ENCODE results near the gene RHOG.

The RHOG gene

DNA sequence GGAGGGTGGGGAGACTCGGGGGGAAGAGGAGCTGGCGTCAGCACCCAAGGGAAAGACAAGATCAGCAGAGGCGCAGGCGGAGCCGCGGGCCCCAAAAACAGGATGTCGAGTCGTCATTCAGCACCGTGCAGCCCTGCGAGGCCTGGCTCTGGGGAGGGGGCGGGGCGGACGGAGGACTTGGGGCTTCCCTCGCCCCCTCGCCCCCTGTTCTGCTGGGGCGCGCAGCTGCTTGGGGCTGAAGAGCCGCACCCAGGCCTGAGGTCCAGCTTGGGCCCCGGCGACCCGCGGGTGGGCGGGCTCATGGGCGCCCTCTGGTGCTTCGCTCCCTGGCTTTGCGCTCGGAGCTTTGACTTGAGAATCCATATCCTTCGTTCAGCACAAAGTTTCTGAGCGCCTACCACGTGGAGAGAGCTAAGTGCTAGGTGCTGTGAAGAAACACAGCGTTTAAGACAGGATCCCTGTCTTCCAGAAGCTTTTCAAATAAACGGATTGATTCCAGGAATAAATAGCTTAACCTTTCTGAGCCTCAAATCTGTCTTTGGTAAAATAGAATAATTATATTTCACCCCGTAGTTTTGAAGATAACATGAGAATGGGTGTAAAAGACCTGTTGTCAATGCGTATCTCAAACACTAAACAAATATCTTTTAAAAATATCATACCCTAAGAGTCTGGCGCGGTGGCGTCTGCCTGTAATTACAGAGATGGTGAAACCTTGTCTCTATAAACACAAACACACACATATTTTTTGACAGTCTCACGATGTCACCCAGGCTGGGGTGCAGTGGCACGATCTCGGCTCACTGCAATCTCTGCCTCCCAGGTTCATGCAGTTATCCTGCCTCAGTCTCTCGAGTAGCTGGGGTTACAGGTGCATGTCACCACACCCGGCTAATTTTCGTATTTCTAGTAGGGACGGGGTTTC, 929 bp upstream of the RHOG start:
- TF ChIP-seq REST (IDR thresholded peaks at IDR 0.05; ENCODE audit: insufficient replicate concordance, low read depth) = peak; percentile 22
- peak; percentile 34; the same call in 1 of the 2 replicates for TF ChIP-seq POLR2AphosphoS5 (IDR thresholded peaks at IDR 0.05; ENCODE audit: low read depth)
- TF ChIP-seq GABPA (IDR thresholded peaks at IDR 0.05; ENCODE audit: low read depth) = no peak
- TF ChIP-seq CTCF (IDR thresholded peaks at IDR 0.05; ENCODE audit: insufficient read depth, low read length) = peak; percentile 69
- TF ChIP-seq SPI1 (IDR thresholded peaks at IDR 0.05; ENCODE audit: borderline replicate concordance, low read depth) = peak; percentile 23; the same call in 1 of the 2 replicates
- peak; percentile 75 to 91 for DNase-seq (ENCODE audit: low read depth in 1 of 2, low spot score in 1 of 2)
- peak overlapping the region; percentile 62 for H3K4me3 ChIP-seq (replicated peaks; ENCODE audit: insufficient read depth, low read length)
- H3K27me3 ChIP-seq (ENCODE audit: insufficient read depth, poor library complexity, severe bottlenecking) = no peaks in the 10 kb centered on the region
- H3K27ac ChIP-seq (replicated peaks) = peak overlapping the region; percentile 93

- Histone ChIP-seq H3K4me3 (replicated peaks; ENCODE audit: insufficient read depth, low read length) (peak overlapping the region; percentile 62), H3K27me3 (ENCODE audit: insufficient read depth, poor library complexity, severe bottlenecking) (no peaks in the 10 kb centered on the region), H3K27ac (replicated peaks) (peak overlapping the region; percentile 93)
- peak; percentile 40; the same call in 1 of the 2 replicates for TF ChIP-seq POLR2AphosphoS5 (IDR thresholded peaks at IDR 0.05; ENCODE audit: low read depth)
- no peak for TF ChIP-seq REST (IDR thresholded peaks at IDR 0.05; ENCODE audit: insufficient replicate concordance, low read depth)
- peak in 1 of 2 experiments; percentile 58 for DNase-seq (ENCODE audit: low read depth in 1 of 2, low spot score in 1 of 2)
Measured at GRCh38 chr11:3840004-3840869, 522 bp downstream of the RHOG start.

DNA sequence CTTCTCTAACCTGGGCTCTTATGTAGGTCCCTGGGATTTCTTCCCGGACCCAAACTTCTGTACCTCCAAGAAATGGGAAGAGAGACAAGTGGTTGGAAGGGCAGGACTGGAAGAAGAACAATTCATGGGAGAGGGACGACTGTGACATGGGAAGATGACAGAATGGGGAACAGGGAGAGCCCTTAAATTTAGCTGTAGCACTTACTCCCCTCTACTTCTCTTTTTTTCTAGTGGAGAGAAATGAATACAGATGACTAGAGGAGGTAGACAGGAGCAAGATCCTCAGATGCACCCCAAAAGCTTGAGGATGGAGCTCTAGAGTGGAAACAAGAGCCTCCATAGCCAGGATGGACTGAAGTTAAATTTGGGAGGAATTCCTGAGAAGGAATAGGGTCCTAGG, 2.3 kb downstream of the RHOG start:
- TF ChIP-seq SPI1 (IDR thresholded peaks at IDR 0.05; ENCODE audit: borderline replicate concordance, low read depth) = peak; percentile 83; the same call in 1 of the 2 replicates
- no peak for TF ChIP-seq REST (IDR thresholded peaks at IDR 0.05; ENCODE audit: insufficient replicate concordance, low read depth)
- TF ChIP-seq GABPA (IDR thresholded peaks at IDR 0.05; ENCODE audit: low read depth) = no peak
- Histone ChIP-seq H3K27ac (replicated peaks) (peak overlapping the region; percentile 93), H3K4me3 (replicated peaks; ENCODE audit: insufficient read depth, low read length) (peak overlapping the region; percentile 62), H3K27me3 (ENCODE audit: insufficient read depth, poor library complexity, severe bottlenecking) (no peaks in the 10 kb centered on the region)
- DNase-seq (ENCODE audit: low read depth in 1 of 2, low spot score in 1 of 2) = peak in 1 of 2 experiments; percentile 44

Data from HL-60 (cell line).